Stimulated activated CD8-positive, alpha-beta memory T cell treated with anti-CD3 and anti-CD28 coated beads, Interleukin-4, amount 100 ng/mL, for 4 hours (primary cell): ENCODE results near the gene AKAP12.

Experiments
- DNase-seq, 2 donors: peaks; one replicate each; pipeline ENCODE4 v3.0.0-alpha.2; 2020; ENCODE audit warnings: low read depth in 2 of 2, low spot score in 1 of 2

AKAP12 gene

DNA sequence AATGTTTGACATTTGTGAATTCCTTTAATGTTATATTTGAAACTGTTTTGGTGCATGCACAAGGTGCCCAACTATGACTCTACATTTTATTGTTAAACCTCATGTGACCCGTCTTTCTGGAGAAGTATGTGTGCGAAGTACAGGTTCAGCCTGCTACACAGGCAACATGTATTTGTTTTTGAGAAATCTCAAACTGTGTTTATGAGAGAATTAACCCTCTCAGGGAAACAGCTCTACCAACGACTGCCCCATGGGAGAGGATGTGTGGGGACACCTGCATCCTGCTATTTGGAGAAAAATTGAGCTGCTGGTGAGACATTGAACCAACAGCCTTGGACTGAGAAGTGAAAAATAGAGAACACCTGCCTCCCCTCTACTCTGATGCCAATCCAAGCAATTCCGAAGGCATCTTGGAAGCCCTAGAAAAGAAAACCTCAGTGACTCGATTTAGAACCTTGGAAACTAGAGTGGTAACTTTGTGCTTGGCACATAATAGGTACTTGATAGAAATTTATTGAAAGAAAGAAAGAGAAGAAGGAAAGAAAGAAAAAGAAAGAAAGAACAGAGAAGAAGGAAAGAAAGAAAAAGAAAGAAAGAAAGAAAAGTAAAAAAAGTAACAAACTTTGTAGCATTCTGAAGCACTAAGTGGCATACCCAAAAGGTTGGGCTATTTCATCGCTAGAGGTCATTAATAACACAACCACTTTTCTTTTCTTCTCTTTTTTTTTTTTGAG, 2.9 kb upstream of the AKAP12 start:
- DNase-seq, result no peak

DNA sequence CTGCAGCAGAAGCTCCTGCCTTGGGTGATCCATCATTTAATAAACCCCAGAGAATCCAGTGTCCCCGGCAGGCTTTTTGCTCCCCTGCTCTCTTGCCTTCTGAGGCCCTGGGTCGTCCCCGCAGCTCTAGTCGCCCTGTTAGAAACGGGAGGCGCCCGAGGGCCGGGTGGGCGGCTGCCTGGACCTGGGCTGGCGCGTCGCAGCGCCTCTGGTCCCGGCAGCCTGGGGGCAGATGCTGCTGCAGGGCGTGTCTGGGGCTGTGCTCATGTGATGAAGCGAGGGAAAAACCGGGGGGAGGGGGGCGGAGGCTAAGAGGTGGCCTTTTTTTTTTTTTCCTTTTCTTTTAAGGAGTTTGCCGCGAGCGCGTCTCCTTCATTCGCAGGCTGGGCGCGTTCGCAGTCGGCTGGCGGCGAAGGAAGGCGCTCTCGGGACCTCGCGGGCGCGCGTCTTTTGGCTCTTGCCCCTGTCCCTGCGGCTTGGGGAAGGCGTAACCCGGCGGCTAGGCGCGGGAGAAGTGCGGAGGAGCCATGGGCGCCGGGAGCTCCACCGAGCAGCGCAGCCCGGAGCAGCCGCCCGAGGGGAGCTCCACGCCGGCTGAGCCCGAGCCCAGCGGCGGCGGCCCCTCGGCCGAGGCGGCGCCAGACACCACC, 394 bp downstream of the AKAP12 start:
- no peak for DNase-seq

DNA sequence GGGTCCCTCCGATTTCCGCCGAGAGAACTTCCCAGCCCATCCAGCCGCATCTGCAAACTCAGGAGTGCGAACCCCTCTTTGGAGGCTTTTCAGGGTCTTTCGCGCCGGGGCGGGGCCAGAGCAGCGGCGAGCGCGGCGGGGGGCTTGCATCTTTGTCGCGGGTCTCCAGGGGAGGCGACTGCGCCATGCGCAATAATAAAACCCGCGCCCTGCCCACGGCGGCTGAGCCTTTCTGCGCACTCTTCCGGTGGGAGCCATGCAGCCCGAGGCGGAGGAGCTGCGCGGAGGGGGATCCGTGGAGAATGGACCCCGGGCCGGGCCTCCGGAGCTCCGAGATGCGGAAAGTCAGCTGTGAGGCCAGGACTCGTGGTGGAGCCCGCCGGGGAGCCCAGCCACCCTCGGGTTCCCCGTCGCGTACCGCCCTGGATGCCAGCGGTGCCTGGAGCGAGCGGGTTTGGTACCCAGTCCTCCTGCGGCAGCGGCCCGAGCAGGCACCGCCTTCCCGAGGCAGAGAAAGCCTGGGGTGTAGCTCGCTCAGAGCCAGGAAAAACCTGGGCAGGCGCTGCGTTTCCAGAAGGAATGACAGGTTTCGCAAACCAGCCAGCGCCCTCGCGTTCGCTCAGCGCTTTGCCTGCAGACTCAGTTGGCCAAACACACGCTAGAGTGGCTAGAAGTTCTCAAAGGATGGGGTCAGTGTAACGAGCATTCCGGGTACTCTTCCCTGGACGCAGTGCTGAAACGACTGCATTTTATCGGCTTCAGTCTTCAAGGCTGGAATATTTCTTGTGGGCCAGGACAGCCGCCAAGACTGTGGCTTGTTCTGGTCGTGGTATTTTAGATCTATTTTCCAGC, 1.2 kb downstream of the AKAP12 start:
- DNase-seq, result no peak

DNA sequence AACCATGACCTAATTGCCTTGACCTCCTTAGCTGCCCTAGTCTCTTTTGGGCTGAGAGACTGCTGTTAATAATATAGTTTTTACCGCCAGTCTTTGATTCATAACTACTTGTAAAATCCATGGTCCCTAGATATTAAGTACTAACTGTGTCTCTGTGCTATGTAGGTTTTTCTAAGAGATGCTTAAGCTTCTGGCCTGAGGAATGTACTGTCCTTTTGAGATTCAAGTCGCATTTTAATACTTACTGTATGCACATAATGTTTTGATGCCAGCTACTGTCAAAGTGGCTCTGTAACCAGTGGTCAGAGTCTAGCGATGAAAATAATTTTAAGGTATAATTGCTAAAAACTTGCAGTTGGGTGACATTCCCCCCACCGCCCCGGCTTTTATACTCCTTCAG, 2.1 kb downstream of the AKAP12 start:
- DNase-seq, result no peak

DNA sequence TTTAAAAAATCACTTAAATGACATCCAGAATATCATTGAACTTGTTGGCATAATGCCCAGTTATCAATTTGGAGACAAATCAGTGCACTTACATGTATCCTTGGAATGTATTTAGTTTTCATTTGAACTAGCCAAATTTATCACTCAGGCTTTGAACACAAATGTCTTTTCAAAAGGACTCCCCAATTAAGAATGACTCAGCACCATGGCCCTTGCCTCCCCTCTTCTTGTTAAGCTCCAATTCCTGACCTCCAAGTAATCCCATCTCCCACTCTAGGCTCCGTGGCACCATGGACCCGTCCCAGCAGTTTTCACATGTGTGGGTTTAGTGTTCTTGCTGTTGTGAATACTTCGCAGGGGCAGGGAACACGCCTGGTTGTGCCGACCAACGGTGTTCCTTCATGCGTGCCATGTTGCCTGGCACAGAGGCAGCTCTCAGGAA, 2.7 kb downstream of the AKAP12 start:
- no peak for DNase-seq

DNA sequence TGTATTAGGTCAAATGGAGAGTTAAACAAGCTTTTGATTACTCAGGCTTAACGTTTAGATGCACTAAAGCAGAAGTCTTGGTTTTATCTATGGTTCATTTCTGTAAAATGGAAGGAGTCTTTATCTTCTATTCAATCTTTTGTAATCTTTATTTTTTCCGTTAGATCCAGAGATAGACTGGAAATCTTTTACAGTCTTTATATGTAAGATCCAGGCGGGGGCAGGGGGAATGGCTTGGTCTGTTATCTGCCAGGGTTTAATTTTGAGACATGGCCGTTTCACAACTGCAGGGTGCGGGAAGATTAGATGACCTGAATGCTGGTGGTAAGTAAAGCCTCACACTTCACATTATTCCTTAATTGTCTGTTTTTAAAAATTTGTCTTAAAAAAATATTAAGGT, 3.7 kb downstream of the AKAP12 start:
- no peak for DNase-seq

DNA sequence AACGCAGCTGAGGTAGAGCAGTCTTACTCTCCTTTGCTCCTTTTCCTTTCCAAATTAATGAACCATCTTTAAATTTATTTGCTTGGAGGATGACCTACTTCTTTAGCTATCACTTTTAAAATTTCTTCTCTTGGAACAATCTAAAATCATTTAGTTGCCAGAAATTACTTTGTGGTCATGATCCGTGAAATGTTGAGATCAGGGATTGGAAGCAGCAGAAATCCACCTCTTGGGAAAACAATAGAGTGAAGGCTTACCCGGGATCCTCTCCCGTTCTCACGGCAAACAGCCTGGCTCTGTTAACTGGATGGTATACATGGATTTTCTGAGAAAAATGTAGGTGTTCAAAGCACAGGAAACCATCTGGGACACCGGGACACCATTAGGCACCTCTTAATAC, 7.7 kb downstream of the AKAP12 start:
- no peak for DNase-seq

DNA sequence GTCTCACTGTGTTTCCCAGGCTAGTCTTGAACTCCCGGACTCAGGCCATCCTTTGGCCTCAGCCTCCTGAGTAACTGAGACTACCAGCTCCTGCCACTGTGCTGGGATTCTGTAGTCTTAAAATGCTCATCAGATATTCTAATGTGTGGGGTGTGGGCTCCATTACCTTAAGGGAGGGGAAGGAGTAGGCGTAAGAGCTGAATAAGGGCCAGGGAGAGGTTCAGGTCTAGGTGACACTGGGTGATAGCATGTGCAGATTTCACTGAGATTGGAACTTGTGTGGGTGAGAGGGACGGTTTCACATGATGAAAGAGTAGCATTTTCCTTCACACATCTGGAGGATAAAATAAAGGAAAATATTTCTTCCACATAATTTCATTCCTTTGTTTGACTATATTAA, 8.5 kb downstream of the AKAP12 start:
- no peak for DNase-seq

DNA sequence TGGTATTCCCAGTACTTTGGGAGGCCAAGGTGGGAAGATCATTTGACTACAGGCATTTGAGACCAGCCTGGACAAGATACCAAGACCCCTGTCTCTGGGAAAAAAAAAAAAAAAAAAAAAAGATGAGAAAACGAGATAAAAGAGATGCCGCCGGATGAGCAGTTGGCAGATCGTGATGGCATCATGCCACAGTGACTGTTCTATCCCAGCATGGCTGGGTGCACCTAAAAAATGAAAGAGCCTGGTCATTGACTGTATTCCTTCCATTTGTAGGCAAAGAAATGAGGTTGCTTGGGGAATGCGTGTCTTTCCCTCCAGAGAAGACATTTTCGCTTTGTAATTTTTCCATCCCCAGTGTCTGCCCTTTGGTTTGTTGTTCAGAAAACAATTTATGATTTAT, 12.9 kb downstream of the AKAP12 start:
- DNase-seq, result no peak

DNA sequence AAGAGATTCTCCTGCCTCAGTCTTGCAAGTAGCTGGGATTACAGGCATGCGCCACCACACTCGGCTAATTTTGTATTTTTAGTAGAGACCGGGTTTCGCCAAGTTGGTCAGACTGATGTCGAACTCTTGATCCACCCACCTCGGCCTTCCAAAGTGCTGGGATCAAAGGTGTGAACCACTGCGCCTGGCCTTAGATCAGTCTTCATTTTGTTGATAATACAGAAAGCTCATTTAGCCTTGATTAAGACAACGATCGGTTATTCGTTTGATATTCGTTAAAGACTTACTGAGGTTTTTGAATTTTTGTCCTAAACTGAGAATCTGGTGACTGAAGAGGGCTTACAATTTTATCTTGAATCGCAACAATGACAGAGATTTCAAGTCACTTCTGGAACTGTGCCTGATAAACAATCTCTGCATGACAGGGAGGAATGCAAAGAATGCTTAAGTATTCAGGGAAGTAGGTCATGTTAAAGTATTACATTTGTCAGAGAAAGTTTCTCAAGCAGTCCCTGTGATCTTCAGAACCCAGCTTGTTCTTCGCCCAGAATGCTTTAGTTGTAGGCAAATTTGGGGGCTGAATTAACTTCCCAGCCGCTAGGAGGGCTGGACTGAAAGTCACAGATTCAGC, 14.8 kb downstream of the AKAP12 start:
- no peak for DNase-seq

DNA sequence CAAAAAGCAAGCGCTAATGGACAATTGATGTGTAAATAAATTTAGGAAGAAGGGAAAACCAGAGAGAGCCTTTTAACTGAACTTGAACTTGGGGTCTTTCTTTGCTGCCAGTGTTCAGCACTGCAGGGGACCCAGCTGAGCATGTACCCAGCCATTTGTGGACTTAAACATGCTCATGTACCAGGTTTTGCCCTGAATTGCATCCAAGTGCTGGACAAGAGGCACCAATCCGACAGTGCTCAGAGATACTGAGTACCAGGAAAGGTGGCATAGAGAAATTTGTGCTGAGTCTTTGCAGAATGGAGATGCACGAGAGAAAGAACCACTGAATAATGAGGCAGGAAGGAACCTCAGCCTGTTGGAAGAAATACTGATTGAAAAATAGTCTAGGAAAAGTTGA, 16.0 kb downstream of the AKAP12 start:
- no peak for DNase-seq

DNA sequence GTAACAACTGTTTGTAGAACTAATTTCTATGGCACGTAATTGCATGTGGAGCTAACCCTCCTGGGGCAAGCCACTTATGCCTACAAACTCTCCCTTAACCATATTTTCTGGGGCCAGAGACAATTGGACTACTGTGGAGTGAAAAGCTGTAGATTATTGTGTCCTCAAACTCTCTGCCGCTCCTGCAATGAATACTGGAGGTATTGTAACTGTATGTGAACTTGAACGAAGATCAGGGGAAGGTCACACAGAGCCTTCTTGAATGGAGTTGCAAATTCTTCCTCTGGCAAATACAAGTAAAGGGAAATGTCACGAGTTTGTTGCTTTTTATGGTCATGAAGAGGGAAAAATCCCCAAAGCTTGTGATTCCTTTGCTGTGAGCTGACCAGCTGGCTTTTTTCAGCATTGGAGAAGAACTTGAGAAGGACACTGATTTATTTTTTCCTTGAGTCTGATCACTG, 18.2 kb downstream of the AKAP12 start:
- DNase-seq, result no peak

DNA sequence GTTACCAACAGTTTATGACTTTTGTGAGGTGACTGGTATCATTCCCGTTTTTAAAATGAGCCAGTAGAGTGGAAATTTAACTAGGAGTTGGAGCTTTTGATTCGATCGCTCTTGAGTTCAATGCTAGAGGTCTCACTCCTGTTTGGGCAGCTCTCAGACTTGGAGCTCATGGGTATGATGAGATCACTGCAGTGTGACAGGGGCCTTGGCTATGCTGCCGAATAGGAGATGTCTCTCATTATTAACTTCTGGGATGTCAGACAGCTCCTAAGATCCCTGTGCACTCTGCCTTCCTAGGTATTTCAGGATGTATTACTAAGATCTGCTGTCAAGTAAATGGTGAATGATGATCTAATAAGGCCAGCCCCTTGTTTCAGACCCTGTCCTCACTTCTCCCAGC, 20.4 kb downstream of the AKAP12 start:
- no peak for DNase-seq

DNA sequence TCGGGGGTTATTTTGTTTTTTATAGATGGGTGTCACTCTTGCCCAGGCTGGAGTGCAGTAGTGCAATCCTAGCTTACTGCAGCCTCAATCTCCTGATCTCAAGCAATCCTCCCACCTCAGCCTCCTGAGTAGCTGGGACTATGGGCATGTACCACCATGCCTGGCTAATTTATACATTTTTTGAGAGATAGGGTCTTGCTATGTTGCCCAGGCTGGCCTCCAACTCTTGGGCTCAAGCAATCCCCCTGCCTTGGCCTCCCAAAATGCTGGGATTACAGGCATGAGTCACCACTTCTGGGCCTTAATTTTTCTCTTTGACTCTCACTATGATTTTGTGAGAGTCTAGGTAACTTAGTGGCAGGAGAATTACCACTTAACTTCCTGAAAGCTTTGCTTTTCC, 23.3 kb downstream of the AKAP12 start:
- no peak for DNase-seq

DNA sequence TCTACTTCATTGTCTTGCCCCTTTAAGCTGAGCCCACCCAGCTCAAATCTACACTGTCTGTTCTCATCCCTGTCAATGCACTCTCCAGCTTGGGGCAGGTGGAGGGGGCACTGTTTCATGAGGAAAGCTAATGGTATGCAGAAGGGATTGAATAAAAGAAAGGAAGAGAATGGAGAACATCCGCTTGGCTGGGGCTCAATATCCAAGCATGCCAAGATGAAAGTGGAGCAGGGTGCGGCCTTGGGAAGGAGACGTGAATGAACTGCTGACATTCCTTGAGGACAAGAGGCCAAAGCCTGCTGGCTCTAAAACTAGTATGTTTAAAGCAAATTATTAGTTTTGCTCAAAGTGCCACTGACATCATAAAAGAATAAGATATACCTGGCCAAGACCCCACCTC, 24.2 kb downstream of the AKAP12 start:
- DNase-seq, result no peak

DNA sequence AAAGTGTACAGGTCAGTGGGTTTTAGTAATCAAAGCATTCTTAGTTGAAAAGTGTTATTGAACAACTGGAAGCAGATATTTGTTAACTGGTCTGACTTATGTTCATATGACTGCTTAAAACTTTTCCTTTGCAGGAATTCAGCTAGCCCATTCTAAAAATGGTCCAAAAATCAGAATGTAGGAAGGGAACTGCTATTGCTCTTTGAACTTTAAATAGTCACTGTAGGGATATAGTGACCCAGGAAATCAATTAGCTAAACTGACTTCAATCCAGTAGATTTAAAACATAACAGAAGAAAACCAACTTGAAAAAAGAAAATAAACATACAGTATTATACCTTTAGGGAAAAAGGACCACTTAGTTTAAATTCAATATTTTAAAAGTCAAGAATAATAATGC, 25.5 kb downstream of the AKAP12 start:
- no peak for DNase-seq

DNA sequence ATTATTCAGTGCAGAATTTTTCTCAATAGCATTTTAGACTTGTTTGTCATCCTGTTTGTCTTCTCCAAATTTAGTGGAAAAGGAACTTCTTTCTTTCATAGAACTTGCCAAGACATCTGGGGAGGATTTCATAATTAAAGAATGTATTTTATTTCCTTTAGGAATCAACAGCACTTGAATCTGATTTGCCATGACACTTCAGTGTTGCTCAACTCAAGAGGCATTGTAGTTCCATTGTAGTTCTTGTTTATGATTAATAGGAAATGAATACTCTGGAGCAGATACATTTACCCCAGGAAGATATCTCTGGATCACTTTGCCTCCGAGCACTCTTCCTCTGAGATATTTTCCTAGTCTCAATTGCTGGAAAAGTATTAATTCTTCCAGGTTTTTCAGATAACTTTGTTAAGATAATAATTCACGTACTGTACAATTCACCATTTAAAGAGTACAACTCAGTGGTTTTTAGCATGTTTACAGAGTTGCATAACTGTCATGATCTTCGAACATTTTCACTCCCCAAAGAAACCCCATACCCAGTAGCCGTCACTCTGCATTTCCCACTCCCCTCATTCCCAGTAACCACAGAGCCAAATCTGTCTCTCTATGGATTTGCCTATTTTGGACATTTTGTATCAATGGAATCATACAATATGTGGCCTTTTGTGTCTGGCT, 29.7 kb downstream of the AKAP12 start:
- no peak for DNase-seq

DNA sequence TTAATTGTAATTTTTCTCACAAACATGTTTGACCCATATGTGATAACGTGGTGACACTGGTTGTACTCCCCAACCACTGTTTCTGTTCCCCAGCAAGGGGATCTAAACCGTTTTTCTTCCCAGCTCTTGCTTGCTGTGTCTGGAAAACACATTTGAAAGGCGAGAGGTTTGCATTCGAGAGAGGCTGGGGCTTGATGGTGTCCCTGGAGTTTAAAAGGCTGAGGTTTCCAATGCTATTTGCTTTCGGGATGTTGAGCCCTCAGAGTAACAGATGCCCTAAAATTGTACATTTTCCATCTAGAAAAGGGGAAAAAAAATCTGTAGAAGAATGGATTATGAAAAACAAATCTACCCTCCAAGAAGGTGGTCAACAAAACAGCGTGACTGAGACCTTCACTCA, 35.4 kb downstream of the AKAP12 start:
- DNase-seq, result no peak

DNA sequence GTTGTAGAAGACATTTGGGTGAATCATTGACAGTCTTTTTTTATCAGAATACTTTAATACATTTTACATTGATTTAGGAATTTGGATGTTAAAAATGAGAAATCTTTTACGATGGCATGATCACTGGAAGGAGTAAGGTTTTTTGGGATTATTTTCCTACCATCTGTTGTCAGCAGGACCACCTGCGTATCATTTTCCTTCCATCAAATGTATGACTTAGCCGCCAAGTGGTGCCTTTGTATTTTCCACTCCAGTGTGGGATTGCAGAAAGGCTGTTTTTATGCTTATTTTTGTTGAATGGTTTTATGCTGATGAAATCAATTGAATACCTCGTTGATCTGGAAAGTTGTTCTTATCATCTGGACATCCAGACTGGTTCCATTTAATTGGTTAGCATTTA, 35.8 kb downstream of the AKAP12 start:
- DNase-seq, result no peak

DNA sequence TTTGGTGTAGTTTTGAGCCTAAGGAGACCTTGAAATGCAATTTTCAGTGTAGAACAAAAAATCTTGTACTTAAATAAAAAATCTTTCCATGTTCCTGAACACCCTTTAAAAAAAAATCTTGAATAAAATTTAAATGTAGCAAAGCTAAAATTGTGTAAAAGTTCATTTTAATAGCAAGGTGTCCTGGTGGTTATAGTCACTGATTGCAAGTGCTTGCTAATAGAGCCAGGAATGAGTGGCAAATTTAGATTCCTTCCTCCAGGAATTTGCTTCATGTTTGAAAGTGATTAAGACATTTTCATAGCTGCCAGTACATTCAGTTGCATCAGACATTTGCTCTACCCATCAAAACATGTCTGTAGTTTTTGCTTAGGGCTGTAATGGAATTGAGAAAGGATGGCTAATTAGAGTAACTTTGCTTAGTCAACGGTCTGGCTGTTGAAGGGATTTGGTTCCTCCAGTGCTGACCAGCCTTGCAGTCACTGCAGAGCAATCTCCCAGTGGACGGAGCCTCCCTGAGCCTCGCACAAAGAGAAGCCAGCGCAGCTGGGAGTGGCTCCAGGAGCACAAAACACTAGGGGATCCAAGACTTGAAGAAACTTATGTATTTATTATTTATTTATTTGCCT, 36.5 kb downstream of the AKAP12 start:
- no peak for DNase-seq

DNA sequence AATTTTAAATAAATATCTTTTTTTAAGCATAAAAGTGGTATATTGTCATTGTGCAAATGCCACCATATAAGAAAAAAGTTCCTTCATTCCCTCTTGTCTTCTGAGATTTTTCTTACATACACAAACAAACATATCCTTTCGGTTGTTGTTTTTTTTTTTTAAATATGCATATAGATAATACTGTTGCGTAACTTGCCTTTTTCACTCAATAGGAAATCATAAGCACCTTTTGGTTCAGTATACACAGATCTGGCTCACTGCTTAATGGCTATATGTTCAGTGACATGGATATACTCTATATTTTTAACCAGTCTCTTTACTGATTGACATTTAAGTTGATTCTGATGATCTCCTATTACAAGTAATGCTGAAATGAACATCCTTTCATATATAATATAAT, 40.1 kb downstream of the AKAP12 start:
- no peak for DNase-seq
